Thyroid gland (tissue), 4 donors: Measurements from ENCODE around the gene SLC24A3.

ENCODE experiments used
- POLR2A ChIP-seq, 2 donors: fragments of 450-650 bp; IDR thresholded peaks; one replicate each; pipeline ENCODE4 v1.6.1; 2017; ENCODE audit warnings: antibody characterized with exemption in 2 of 2, mild to moderate bottlenecking in 2 of 2, moderate library complexity in 1 of 2
- TF ChIP-seq, protein P1 (sequence below), 6 experiments: fragments of 200-600 bp in 3 of 6; fragments of 450-650 bp in 3 of 6; sonication (generic) in 3 of 6; IDR thresholded peaks; one replicate each; pipeline ENCODE4 v1.5.1; 2016 to 2019; ENCODE audit warnings: antibody characterized with exemption in 6 of 6, mild to moderate bottlenecking in 2 of 6, inconsistent platforms in 1 of 6, moderate library complexity in 1 of 6

DNA sequence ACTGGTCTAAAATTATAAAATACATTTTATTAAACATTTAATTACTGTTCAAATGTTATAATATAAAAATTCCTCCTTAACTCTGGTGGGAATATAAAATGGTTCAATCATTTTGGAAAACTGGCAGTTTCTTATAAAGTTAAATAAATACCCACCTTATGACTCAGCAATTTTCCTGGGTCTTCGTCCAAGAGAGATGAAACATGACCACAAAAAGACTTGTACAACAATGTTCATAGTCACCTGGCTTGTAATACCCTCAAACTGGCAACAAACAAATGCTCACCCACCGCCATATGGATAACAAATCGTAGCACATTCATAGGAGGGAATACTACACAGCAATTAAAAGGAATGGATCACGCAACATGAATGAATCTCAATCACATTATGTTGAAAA lies 479.7 kb downstream of the SLC24A3 start:
- TF ChIP-seq, protein P1, sequence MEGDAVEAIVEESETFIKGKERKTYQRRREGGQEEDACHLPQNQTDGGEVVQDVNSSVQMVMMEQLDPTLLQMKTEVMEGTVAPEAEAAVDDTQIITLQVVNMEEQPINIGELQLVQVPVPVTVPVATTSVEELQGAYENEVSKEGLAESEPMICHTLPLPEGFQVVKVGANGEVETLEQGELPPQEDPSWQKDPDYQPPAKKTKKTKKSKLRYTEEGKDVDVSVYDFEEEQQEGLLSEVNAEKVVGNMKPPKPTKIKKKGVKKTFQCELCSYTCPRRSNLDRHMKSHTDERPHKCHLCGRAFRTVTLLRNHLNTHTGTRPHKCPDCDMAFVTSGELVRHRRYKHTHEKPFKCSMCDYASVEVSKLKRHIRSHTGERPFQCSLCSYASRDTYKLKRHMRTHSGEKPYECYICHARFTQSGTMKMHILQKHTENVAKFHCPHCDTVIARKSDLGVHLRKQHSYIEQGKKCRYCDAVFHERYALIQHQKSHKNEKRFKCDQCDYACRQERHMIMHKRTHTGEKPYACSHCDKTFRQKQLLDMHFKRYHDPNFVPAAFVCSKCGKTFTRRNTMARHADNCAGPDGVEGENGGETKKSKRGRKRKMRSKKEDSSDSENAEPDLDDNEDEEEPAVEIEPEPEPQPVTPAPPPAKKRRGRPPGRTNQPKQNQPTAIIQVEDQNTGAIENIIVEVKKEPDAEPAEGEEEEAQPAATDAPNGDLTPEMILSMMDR (IDR thresholded peaks at IDR 0.05): no peak
- no peak for TF ChIP-seq POLR2A (IDR thresholded peaks at IDR 0.05)
